Measurements from ENCODE around the gene FNDC4. TPM values are rescaled to one million over a fixed set of nuclear protein-coding genes. Genes with fewer than 3 reads are reported as not detected.
"Not testable (repeated sequence)": the region's sequence is repeated elsewhere in the genome, so short reads cannot be mapped to it uniquely, and the experiment has no call there.

The FNDC4 gene, protein sequence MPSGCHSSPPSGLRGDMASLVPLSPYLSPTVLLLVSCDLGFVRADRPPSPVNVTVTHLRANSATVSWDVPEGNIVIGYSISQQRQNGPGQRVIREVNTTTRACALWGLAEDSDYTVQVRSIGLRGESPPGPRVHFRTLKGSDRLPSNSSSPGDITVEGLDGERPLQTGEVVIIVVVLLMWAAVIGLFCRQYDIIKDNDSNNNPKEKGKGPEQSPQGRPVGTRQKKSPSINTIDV
- total RNA-seq = 1 to 10 TPM in 3 of 4 donors, under 1 TPM in 1; 0.59 to 9.1 (median 7.4) TPM

DNA sequence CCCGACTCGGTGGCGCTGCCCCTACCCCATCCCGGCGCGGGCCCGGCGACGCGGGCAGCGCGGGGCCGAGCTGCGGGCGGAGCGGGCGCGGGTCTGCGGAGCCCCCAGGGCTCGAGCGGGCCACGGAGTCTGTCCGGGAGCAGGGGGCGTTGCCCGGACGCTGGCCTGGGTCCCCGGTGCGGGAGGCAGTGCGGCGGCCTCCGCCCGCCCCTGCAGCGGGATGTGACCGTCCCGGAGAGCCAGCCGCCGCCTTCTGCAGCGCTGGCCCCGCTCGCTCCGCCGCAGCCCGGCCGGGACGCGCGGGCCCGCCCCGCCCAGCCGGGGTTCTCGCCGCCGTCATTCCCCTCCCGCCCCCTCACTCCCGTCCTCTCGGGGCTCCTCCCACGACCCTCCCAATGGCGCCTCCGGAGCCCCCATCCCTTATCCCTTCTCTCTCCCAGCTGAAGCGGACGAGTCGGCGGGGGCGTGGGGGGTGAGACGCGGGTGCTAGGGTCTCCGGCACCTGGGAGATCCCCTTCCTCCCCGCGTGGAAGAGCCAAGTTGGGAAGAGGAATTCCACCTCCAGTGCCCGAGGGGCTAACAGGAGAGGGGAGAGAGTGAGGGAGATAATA, at the start of gene FNDC4:
FNDC4 (minus strand) TSS at position 257 of the 611 bp plus-strand sequence. CDS start 521 bp downstream, outside the sequence.
- no peaks in the 10 kb centered on the region for H3K4me1 ChIP-seq
- H3K4me3 ChIP-seq = peak within 1 kb of the TSS; percentile 35 to 62
- TF ChIP-seq POLR2A (IDR thresholded peaks at IDR 0.05) = peak in 1 of 2 donors; percentile 38
- TF ChIP-seq, protein P1, sequence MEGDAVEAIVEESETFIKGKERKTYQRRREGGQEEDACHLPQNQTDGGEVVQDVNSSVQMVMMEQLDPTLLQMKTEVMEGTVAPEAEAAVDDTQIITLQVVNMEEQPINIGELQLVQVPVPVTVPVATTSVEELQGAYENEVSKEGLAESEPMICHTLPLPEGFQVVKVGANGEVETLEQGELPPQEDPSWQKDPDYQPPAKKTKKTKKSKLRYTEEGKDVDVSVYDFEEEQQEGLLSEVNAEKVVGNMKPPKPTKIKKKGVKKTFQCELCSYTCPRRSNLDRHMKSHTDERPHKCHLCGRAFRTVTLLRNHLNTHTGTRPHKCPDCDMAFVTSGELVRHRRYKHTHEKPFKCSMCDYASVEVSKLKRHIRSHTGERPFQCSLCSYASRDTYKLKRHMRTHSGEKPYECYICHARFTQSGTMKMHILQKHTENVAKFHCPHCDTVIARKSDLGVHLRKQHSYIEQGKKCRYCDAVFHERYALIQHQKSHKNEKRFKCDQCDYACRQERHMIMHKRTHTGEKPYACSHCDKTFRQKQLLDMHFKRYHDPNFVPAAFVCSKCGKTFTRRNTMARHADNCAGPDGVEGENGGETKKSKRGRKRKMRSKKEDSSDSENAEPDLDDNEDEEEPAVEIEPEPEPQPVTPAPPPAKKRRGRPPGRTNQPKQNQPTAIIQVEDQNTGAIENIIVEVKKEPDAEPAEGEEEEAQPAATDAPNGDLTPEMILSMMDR (IDR thresholded peaks at IDR 0.05) = no peak
- DNase-seq = peak in 1 of 2 donors; percentile 31
- no peaks in the 10 kb centered on the region for H3K9me3 ChIP-seq
- no peaks in the 10 kb centered on the region for H3K27me3 ChIP-seq
- peak within 1 kb of the TSS in 1 of 2 donors; percentile 67 for H3K27ac ChIP-seq
- no peaks in the 10 kb centered on the region for H3K36me3 ChIP-seq
- intact Hi-C loops (cut with DNase I; ENCODE audit: low total_unique reads) = no loop called here

DNA sequence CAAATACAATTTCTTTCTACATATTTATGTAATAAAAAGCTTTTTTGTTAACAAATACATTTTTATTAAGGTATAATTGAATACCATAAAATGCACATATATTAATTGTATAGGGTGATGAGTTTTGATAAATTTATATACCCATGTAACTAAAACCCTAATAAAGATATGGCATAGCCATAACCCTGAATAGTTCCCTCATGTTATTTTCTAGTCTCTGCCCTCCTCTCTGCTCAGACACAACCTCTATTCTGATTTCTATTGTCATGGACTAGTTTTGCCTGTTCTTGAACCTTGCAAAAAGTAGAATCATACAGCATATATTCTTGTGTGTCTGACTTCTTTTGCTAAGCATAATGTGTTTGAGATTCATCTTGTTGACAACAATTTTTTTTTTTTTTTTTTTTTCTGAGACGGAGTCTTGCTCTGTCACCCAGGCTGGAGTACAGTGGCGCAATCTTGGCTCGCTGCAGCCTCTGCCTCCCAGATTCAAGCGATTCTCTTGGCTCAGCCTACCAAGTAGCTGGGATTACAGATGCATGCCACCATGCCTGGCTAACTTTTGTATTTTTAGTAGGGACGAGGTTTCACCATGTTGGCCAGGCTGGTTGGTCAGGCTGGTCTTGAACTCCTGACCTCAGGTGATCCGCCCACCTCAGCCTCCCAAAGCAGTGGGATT, 49.3 kb upstream of the FNDC4 start:
- no peaks in the 10 kb centered on the region for H3K36me3 ChIP-seq
- no peak overlapping the region for H3K27ac ChIP-seq
- H3K27me3 ChIP-seq = no peaks in the 10 kb centered on the region
- H3K9me3 ChIP-seq = no peaks in the 10 kb centered on the region
- intact Hi-C loops (cut with DNase I; ENCODE audit: low total_unique reads) = no loop called here
- TF ChIP-seq, protein P1 (IDR thresholded peaks at IDR 0.05) = no peak
- no peak for TF ChIP-seq POLR2A (IDR thresholded peaks at IDR 0.05)
- no peaks in the 10 kb centered on the region for H3K4me1 ChIP-seq
- no peak overlapping the region for H3K4me3 ChIP-seq
- no peak for DNase-seq

DNA sequence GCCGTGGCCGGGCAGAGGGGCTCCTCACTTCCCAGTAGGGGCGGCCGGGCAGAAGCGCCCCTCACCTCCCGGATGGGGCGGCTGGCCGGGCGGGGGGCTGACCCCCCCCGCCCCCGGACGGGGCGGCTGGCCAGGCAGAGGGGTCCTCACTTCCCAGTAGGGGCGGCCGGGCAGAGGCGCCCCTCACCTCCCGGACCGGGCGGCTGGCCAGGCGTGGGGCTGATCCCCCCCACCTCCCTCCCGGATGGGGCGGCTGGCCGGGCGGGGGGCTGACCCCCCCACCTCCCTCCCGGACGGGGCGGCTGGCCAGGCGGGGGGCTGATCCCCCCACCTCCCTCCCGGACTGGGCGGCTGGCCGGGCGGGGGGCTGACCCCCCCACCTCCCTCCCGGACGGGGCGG, 44.6 kb upstream of the FNDC4 start:
- H3K36me3 ChIP-seq; H3K4me3 ChIP-seq; H3K27me3 ChIP-seq; H3K9me3 ChIP-seq; DNase-seq; H3K4me1 ChIP-seq; intact Hi-C loops (cut with DNase I; ENCODE audit: low total_unique reads); H3K27ac ChIP-seq: not testable (repeated sequence)

DNA sequence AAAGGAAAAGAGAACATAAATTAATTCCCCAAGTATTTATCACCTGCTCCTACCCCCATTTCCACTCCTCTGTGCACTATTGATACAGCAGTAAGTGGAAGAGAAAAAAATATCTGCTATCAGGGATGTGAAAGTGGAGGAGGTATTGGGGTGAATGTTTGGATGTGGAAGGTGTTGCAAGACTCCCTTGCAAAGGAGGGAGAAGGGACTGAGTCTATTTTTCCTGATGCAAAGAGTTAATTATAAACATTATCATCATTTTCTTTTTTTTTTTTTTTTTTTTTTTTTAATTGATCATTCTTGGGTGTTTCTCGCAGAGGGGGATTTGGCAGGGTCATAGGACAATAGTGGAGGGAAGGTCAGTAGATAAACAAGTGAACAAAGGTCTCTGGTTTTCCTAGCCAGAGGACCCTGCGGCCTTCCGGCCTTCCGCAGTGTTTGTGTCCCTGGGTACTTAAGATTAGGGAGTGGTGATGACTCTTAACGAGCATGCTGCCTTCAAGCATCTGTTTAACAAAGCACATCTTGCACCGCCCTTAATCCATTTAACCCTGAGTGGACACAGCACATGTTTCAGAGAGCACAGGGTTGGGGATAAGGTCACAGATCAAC, 43.9 kb upstream of the FNDC4 start:
- DNase-seq, H3K4me3 ChIP-seq: not testable (repeated sequence)

DNA sequence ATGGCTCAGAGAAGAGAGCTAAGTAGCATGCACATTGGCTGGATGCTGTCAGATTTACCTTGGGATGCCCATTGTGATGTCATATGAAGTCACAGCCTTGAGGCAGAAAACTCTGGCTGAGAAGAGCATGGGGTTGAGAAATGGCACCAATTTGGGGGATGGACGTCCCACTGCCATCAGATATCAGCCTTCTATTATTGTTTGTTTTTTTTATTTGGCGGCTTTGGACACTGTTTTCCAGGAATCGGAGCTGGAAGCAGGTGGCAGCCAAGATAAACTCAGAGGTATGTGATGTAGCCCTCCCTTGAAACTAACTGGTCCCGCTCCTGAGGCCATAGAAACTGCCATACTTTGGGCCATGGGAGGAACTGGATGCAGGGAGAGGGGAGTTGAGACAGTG, 42.3 kb upstream of the FNDC4 start:
- Histone ChIP-seq H3K27me3 (no peaks in the 10 kb centered on the region), H3K4me3 (no peak overlapping the region), H3K36me3 (no peaks in the 10 kb centered on the region), H3K9me3 (no peaks in the 10 kb centered on the region), H3K27ac (no peak overlapping the region), H3K4me1 (no peaks in the 10 kb centered on the region)
- TF ChIP-seq POLR2A (IDR thresholded peaks at IDR 0.05) = no peak
- TF ChIP-seq, protein P1 (IDR thresholded peaks at IDR 0.05) = no peak
- intact Hi-C loops (cut with DNase I; ENCODE audit: low total_unique reads) = no loop called here
- DNase-seq = no peak

More for the DNA sequence above, 43.9 kb upstream of the FNDC4 start:
- H3K27ac ChIP-seq; H3K27me3 ChIP-seq; H3K4me1 ChIP-seq; H3K9me3 ChIP-seq; intact Hi-C loops (cut with DNase I; ENCODE audit: low total_unique reads); H3K36me3 ChIP-seq: not testable (repeated sequence)

DNA sequence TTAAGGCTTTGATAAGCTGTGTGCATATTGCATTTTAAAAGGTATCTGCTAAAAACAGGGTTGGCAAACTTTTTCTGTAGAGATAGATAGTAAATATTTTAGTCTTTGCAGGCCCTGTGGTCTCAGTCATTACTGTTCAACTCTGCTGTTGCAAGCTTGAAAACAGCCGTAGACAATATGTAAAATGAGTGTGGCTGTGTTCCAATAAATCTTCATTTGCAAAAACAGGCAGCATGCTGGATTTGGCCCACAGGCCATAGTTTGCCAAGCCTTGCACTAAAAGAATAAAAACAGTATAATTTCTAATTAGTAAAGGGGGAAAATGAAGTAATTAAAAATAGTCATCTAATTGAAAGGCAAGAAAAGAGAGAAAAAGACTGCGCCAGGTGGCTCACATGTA, 37.0 kb upstream of the FNDC4 start:
- Histone ChIP-seq H3K9me3 (no peaks in the 10 kb centered on the region), H3K4me1 (no peaks in the 10 kb centered on the region), H3K36me3 (no peaks in the 10 kb centered on the region), H3K4me3 (no peak overlapping the region), H3K27ac (no peak overlapping the region), H3K27me3 (no peaks in the 10 kb centered on the region)
- DNase-seq = no peak
- TF ChIP-seq, protein P1 (IDR thresholded peaks at IDR 0.05) = no peak
- no peak for TF ChIP-seq POLR2A (IDR thresholded peaks at IDR 0.05)
- intact Hi-C loops (cut with DNase I; ENCODE audit: low total_unique reads) = no loop called here

Measured in uterus (tissue), 4 donors.